HepG2 (cell line): ENCODE results near the gene FLYWCH1.

Experiments
- DNMT1 ChIP-seq: sonication (generic); formaldehyde crosslinking; IDR thresholded peaks from 2 replicates; pipeline ENCODE4 v1.5.1; 2020; ENCODE audit warnings: mild to moderate bottlenecking, missing genetic modification reagents
- ELF4 ChIP-seq: sonication (generic); formaldehyde crosslinking; IDR thresholded peaks from 2 replicates; pipeline ENCODE4 v1.5.0; 2020; ENCODE audit warnings: missing genetic modification reagents, mild to moderate bottlenecking, moderate library complexity, borderline replicate concordance
- SETDB1 ChIP-seq: sonication (generic); formaldehyde crosslinking; IDR thresholded peaks from 2 replicates; pipeline ENCODE4 v1.5.1; 2020; ENCODE audit warnings: missing genetic modification reagents, mild to moderate bottlenecking, borderline replicate concordance
- ZNF282 ChIP-seq: fragments of 450-650 bp; IDR thresholded peaks from 2 replicates; pipeline ENCODE4 v1.6.1; 2018; ENCODE audit not compliant: partially characterized antibody
- ZNF619 ChIP-seq: sonication (generic); formaldehyde crosslinking; IDR thresholded peaks from 2 replicates; pipeline ENCODE4 v1.4.0; 2020; ENCODE audit warnings: mild to moderate bottlenecking, missing genetic modification reagents
- TF ChIP-seq, protein P1 (sequence below): sonication (generic); formaldehyde crosslinking; IDR thresholded peaks from 2 replicates; pipeline ENCODE4 v1.5.0; 2020; ENCODE audit warnings: mild to moderate bottlenecking, missing genetic modification reagents
- TF ChIP-seq, protein P2 (sequence below): sonication (generic); formaldehyde crosslinking; IDR thresholded peaks from 2 replicates; pipeline ENCODE4 v1.5.0; 2020; ENCODE audit warnings: mild to moderate bottlenecking, missing genetic modification reagents, moderate library complexity
- TF ChIP-seq, protein P3 (sequence below): fragments of 450-650 bp; IDR thresholded peaks from 2 replicates; pipeline ENCODE4 v1.6.1; 2017; ENCODE audit warnings: mild to moderate bottlenecking

DNA sequence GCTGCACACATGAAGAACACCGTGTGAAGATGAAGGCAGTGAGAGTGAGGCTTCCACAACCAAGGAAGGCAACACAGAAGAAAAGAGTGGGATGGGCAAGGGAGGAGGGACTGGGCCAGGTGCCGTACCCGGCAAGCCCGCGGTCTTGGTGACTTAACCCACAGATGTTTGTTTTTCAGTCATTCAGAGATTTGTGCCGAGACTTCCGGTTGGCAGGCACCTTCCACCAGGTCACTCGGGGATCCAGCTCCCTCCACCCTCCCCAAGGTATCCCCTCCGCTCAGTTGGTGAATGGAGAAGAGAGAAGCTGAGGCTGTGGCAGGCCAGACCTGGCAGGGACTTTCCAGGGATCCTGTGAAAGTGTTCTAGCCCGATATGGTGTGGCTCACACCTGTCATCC, 47.5 kb downstream of the FLYWCH1 start:
- TF ChIP-seq, protein P1, sequence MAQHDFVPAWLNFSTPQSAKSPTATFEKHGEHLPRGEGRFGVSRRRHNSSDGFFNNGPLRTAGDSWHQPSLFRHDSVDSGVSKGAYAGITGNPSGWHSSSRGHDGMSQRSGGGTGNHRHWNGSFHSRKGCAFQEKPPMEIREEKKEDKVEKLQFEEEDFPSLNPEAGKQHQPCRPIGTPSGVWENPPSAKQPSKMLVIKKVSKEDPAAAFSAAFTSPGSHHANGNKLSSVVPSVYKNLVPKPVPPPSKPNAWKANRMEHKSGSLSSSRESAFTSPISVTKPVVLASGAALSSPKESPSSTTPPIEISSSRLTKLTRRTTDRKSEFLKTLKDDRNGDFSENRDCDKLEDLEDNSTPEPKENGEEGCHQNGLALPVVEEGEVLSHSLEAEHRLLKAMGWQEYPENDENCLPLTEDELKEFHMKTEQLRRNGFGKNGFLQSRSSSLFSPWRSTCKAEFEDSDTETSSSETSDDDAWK (CRISPR knock-in tag): no peak
- TF ChIP-seq SETDB1 (CRISPR knock-in tag) (no peak), ELF4 (no peak), ZNF619 (CRISPR knock-in tag) (no peak), ZNF282 (no peak), DNMT1 (no peak)
- TF ChIP-seq, protein P2, sequence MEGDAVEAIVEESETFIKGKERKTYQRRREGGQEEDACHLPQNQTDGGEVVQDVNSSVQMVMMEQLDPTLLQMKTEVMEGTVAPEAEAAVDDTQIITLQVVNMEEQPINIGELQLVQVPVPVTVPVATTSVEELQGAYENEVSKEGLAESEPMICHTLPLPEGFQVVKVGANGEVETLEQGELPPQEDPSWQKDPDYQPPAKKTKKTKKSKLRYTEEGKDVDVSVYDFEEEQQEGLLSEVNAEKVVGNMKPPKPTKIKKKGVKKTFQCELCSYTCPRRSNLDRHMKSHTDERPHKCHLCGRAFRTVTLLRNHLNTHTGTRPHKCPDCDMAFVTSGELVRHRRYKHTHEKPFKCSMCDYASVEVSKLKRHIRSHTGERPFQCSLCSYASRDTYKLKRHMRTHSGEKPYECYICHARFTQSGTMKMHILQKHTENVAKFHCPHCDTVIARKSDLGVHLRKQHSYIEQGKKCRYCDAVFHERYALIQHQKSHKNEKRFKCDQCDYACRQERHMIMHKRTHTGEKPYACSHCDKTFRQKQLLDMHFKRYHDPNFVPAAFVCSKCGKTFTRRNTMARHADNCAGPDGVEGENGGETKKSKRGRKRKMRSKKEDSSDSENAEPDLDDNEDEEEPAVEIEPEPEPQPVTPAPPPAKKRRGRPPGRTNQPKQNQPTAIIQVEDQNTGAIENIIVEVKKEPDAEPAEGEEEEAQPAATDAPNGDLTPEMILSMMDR: no peak
- TF ChIP-seq, protein P3, sequence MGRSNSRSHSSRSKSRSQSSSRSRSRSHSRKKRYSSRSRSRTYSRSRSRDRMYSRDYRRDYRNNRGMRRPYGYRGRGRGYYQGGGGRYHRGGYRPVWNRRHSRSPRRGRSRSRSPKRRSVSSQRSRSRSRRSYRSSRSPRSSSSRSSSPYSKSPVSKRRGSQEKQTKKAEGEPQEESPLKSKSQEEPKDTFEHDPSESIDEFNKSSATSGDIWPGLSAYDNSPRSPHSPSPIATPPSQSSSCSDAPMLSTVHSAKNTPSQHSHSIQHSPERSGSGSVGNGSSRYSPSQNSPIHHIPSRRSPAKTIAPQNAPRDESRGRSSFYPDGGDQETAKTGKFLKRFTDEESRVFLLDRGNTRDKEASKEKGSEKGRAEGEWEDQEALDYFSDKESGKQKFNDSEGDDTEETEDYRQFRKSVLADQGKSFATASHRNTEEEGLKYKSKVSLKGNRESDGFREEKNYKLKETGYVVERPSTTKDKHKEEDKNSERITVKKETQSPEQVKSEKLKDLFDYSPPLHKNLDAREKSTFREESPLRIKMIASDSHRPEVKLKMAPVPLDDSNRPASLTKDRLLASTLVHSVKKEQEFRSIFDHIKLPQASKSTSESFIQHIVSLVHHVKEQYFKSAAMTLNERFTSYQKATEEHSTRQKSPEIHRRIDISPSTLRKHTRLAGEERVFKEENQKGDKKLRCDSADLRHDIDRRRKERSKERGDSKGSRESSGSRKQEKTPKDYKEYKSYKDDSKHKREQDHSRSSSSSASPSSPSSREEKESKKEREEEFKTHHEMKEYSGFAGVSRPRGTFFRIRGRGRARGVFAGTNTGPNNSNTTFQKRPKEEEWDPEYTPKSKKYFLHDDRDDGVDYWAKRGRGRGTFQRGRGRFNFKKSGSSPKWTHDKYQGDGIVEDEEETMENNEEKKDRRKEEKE: no peak
